Upper lobe of left lung (tissue), 4 donors: ENCODE results near the gene GAB2.

Source experiments
- POLR2A ChIP-seq, 4 donors: fragments of 450-650 bp; IDR thresholded peaks; one replicate each; pipeline ENCODE4 v1.5.1; 2016 to 2017; ENCODE audit warnings: antibody characterized with exemption in 4 of 4, mild to moderate bottlenecking in 2 of 4
- POLR2AphosphoS5 ChIP-seq, 2 donors: sonication (generic); formaldehyde crosslinking; IDR thresholded peaks; one replicate each; pipeline ENCODE4 v1.5.1; 2017; ENCODE audit warnings: antibody characterized with exemption in 2 of 2

GRCh38 chr11:78341841-78342240, 75.8 kb downstream of the GAB2 start:
- TF ChIP-seq POLR2AphosphoS5 (IDR thresholded peaks at IDR 0.05): no peak
- no peak for TF ChIP-seq POLR2A (IDR thresholded peaks at IDR 0.05)
